Hepatic stellate cell (primary cell): ENCODE measurements around the gene YY1.
A peak's percentile ranks its signal among the peaks of the same experiment; 100 is the strongest.
"Not testable (repeated sequence)": the region's sequence is repeated elsewhere in the genome, so short reads cannot be mapped to it uniquely, and the experiment has no call there.

Experiments used
- DNase-seq: peaks from one replicate; pipeline ENCODE4 v3.0.0; 2011; ENCODE audit warnings: low spot score

The YY1 gene

DNA sequence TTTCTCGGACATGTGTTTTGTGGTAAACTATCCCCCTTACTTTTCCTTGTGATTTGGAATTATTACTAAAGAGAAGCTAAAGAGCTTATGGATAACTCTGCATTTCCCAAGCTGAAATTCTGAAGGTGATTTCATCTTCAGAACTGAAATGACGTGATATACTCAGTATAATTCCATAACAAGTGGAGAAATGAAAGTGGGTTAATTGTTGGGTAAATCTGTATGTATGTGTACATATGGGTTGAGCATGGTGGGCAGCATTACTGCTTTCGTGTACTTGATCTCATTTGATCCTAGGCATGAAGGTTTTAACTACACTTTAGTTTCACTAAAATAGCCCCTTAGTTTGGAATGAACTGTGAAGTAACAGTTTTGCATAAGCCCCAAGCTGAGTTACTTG lies 4.1 kb downstream of the YY1 start:
- DNase-seq = no peak

DNA sequence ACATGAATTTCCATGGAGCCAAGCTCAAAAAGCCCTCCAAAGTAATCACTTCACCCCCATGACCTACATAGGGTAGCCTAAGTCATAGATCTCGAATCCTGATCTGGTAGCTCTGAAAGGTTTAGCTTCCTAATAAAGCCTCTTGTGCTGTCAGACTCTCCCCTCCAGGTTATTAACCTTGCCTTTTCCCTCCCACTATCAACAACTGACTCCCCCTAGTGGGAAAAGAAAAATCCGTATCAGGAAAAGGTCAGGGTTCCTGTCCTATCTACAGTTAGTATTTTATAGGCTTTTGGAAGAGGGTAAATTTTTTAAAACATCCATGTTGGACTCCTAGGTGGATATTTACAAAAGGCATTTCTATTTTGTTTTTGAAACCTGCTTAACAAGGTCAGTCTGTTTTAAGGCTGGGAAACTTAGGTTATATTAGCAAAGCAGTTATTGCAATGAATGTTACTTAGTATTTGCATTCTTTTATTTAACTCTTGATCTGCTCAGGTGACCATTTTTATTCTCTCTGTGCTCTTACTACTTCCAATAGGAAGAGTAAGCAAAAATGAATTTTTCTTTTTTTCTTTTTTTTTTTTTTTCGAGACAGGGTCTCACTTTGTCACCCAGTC lies 8.0 kb downstream of the YY1 start:
- peak; percentile 46 for DNase-seq

DNA sequence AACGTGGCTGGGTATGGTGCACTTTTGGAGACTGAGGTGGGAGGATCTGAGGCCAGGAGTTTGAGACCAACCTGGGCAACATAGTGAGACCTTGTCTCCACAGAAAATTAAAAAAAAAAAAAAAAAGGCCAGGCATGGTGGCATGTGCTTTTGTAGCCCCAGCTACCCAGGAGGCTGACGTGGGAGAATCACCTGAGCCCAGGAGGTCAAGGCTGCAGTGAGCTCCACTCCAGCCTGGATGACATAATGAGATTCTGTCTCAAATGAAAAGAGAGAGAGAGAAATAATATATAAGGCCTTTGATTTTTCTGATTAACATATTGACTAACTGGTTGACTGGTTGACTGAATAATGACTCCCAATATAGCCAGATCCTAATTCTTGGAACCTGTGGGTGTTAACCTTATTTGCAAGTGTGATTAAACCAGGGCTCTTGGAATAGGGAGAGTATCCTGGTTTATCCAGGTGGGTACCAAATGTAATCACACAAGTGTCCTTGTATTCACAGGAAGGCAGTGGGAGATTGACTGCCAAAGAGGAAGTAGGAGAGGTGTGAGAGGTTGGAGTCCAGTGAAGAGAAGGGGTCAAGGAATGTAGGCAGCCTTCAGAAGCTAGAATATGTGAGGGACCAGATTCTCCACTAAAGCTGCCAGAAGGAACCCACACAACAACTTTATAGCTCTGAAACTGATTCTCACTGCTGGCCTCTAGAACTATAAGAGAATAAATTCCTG lies 12.0 kb downstream of the YY1 start:
- no peak for DNase-seq

DNA sequence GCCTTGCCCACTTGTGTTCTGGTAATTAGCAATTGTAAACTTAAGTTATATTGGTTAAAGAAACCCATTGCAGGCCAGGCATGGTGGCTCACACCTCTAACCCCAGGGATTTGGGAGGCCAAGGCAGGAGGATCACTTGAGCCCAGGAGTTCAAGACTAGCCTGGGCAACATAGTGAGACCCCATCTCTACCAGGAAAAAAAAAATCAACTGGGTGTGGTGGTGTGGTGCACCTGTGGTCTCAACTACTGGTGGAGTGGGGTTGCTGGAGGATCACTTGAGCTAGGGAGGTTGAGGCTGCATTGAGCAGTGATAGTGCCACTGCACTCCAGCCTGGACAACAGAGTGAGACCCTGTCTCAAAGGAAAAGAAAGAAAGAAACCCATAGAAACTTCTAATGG lies 13.7 kb downstream of the YY1 start:
- DNase-seq = no peak

DNA sequence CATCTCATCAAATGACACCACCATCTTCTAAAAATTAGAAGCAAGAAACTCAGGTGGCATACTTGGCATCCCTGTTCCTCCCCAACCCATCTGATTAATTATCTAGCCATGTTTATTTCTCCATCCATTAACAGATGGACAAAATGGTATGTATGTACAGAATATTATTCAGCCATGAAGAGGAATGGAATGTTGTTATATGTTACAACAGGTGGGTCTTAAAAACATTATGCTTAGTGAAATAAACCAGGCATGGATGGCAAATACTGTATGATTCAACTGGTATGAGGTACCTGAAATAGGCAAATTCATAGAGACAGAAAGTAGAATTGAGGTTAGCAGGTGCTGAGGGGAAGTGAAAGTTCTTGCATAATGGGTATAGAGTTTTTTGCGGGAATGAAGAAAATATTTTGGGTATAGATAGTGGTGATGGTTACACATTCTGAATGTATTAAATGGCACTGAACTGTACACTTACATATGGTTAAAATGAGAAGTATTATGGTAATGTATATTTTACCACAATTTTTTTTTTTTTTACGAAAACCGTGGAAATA lies 17.5 kb downstream of the YY1 start:
- DNase-seq = no peak

DNA sequence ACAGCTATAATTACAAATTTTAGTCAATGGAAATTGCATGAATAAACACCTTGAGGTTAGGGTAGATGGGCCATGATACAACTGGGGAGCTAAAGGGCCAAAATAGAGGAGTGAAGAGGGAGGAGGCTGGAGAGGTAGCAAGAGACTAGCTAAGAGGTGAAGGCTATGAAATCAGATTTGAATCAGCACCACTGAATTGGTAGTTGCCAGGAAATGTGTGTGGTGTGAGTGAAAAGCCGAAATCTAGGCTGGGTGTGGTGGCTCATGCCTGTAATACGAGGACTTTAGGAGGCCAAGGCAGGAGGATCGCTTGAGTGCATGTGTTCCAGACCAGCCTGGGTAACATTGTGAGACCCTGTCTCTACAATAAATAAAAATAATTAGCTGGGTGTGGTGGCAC lies 22.7 kb downstream of the YY1 start:
- no peak for DNase-seq

DNA sequence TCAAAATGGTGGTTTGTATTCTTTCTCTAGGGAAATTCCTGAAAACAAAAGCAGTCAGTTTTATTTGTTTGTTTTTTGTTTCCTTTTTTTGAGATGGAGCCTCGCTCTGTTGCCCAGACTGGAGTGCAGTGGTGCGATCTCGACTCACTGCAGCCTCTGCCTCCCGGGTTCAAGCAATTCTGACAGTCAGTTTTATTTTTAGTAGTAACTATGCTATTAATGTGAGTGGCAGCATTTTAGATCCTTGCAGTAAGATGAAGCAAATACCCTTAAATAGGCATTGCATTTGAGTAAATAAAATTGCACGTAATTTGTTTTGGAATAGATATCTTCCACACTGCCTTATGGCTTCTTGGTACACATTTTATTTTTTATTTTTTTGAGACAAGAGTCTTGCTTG lies 23.6 kb downstream of the YY1 start:
- no peak for DNase-seq

DNA sequence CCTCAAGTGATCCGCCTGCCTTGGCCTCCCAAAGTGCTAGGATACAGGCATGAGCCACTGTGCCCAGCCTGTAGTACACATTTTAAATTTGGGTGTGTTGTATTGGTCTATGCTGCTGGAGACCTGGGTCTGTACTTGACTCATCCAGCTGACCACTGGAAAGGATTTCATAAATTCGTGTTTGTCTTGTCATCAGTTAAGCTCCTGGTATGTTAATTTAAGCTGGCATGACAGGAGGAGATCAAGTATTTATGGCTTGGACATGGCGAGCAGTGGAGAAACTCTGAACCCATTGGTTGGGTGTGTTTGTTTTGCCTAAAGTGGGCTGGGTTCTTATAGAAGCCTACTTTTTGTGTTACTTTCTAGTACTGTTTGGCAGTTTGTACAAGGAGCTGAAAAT lies 24.2 kb downstream of the YY1 start:
- DNase-seq = peak; percentile 30

DNA sequence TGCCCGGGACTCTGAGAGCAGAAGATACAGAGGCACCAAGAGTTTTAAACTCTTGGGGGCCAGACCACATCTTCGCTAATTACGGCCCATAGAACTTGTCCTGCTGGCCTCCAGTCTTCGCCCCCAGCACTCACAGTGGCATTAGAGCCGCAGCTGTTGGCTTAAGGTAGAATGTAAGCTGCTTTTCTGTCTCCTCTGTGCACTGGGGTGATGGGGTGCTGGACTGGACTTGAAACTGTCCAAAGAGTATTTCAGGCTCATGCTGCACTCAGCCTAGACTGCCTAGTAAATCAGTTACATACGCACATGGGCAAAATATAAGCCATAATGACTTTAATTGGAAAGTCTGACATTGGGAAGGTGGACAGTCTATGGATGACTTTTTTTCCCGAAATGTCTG lies 29.0 kb downstream of the YY1 start:
- DNase-seq = no peak

DNA sequence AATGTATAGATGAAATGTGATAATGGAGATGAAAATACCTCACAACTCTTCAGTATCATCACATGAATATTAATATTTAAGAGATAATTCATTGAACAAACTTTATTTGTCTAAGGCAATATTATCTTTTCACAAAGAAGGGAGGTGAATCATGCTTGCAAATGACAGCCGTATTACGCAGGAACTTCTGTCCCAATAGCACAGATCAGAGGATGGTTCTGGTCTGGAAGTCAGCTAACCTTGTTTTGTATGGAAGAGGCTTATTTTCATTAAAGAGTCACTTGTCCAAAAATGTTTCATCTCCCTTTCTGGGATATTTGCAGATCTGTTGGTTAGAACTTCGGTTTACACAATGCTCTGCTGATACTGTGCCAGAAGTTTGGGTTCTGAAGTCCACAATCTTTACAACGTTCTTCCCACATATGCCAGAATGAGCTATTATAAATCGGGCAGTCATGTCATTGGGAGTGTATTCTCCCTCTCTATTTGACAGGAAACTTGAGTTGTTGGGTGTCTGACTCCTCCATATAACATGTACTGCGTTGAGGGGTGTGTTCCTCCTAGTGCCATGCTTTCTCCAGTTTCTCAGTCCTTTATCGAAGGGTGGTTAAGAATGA lies 29.8 kb downstream of the YY1 start:
- no peak for DNase-seq

DNA sequence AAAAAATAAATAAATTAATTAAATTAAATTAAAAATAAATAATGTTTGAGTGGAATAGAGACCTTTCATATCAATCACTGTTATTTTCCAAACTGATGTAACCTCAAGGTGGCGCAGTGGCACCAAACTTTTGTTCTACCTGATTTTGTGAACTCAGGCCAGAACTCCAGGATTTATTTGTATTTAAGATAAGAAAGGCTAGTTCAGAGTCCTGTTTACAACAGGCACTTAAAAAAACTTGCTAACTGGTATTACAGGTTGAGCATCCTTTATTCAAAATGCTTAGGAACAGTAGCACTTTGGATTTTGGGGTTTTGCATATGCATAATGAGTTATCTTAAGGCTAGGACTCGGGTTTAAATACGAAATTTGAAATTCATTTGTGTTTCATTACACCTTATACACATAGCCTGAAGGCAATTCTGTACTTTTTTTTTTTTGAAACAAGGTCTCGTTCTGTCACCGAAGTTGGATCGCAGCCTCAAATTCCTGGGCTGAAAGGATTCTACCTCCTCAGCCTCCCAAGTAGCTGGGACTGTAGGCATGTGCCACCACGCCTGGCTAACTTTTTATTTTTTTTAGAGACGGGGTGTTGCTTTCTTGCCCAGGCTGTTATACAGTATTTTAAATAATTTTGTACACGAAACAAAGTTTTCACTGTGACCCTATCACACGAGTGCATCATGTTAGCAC lies 32.4 kb downstream of the YY1 start:
- DNase-seq = no peak

DNA sequence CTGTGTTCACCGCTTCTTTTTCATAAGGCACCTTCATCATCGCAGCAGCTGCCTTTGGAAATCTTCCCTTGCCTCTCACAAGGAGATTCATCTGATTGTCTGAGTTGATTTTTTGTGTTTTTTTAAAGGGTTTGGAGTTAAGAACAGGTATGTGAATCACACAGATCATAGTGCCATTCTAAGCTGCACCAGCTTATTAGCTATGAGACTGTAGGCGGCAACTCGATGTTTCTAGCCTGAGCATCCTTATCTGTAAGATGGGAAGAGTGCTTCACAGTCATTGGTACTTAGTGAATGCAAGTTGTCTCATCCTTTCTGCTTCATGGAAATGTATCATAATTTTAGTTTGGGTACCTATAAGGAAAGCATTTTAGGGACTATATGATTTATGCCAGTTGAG lies 35.3 kb downstream of the YY1 start:
- no peak for DNase-seq

DNA sequence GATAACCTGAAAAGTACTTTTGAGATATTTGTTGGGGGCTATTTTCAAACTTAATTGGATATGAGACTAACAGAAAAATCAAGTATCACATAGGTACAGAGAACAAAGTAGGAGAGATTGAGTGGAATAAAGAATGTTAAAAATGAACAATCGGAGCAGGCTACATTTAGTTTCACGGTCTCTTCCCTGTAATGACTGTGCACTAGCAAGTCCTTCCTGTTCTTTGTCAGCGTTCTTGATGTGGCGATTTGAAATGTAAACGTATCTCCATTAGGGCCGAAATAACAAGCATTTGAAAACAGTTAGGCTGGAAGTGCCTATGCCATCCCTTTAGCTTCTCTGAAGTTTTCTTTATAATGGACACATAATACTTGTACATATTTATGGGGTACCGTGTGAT lies 36.3 kb downstream of the YY1 start:
- no peak for DNase-seq

DNA sequence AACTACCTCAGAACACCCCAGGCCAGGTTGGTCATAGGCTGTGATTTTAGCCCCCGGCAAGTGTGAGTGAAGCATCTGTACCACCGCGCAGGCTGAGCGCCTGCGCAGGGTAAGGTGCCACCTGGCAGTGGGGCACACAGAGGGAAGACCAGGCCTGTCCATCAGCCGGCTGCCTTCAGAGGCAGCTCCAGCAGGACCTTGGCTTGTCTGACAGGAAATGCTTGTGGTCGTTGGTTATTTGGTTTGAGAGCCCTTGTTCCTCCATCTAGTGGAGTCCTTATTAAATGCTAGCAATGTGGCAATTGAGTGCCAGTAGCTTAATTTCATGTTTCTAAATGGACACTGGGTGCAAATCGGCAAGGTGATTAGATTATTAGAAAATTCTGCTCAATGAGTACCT lies 39.8 kb downstream of the YY1 start:
- peak; percentile 86 for DNase-seq

DNA sequence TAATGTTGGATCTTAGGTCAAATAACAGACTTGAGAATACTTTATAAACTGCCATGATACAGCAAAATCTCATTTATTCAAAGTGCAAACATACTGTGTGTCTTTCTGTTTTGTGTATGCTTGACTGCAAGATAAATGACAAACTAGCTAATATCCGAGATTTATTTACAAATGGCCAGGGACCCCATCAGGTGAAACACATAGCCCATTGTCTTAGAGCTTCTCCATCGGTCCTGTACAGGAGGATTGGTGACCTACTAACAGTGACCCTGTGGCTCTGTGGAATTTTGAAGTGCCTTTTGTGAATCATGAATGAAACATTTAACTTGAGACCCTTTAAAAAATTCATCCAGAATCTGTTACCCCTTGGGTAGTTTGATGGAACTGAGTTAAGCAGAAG lies 40.2 kb downstream of the YY1 start:
- no peak for DNase-seq

DNA sequence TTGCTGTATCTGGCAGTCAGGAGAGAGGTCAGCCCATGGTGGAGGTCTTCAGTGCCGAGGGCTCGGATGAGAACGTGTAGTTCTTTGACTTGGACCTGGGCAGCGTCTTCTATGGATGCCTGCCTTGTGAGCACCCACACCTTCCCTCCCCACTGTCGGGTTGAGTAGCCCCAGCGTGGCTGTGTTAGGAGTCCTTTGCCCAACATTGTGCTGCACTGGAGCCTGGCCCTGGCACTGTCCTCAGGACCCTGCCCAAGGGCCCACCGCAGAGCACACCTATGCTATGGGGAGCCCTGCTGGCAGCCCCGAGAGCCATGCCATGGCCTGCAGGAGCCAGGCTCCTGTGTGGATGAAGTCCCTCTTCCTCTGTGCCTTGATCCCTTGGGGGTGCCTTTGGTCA lies 40.6 kb downstream of the YY1 start:
- DNase-seq = no peak

DNA sequence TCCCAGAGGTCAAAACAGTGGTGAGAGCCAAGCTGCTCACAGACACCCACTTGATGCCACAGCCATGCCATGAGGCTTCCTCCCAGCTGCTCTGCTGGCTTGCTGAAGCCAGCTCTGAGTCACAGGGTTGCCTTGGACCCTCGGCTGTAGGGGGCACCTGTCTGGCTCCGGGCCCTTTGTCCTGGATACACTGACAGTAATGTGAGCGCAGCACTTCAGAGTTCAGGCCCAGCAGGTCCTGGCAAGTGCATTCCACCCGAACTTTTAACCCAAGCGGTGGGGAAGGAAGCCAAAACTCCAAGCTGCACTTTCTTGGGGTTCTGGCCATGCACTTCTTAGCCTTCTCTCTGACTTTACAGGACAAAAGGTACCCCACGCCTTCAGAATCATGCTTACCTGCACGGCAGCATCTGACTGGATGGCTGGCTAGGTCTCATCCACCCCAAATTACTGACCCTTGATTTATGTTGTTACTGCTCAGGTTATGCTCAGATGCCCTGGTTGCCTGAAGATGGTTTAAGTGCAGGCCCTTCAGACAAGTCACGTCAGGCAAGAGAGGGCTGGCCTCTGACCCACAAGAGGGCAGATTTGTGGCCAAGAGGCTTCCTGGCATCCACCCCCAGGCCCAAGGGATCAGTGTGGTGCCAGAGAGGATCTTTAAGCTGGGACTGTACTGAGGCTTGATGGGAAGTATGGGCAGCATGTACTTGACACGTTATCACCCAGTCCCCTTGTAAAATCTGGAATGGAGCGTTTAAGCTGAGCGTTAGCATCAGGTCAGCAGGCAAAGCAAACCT lies 42.5 kb downstream of the YY1 start:
- DNase-seq = no peak

DNA sequence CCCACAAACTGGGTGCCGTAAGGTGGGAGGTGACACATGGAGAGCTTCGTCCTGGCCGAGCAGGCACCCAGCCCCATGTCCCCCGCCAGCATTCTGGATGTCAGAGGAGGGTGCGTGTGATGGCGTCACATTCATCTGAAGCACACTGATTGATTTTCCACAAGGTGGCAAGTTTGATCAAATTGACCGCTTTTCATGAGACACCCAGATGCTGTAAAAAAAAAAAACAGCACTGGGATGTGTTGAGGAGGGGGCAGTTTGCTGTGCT lies 43.1 kb downstream of the YY1 start:
- DNase-seq = no peak

DNA sequence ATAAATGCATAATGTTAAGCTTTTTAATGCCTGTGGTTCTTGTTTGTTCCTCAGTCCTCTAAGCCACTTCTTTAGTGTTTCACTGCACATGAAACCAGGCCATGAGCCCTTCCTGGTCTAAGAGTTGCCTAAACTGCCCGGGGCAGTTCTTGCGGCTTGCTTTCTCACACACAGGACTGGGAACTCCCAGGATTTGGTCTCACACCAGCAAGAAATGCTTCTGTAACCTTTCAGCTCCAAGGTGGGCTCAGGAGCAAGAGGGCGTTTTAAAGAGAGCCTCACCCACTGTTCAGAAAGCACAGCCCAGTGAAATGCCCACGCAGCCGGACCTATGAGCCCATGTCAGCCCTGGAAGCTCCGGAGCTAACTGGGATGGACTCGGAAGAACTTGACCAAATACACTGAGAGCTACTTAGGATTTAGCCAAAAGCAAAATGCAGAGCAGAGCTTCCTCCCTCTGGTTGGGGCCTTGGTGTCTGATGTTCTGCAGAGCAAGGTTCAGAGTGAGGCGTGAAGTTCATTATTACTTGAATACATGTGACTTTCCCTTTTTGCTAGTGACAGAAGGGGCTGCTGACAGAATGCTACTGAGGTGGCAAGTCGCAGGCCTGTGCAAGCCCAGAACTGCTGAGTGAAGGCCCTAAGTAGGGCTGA lies 43.9 kb downstream of the YY1 start:
- no peak for DNase-seq

DNA sequence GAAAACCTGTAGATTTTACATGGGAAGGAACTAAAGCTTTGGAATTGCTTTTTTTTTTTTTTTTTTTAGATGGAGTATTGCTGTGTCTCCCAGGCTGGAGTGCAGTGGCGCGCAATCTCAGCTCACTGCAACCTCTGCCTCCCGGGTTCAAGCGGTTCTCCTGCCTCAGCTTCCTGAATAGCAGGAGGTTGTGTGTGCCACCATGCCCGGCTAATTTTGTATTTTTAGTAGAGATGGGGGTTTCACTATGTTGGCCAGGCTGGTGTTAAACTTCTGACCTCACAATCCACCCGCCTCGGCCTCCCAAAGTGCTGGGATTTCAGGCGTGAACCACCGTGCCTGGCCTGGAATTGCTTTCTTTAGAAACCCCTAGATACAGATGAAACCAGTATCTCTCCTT lies 44.5 kb downstream of the YY1 start:
- DNase-seq = not testable (repeated sequence)

DNA sequence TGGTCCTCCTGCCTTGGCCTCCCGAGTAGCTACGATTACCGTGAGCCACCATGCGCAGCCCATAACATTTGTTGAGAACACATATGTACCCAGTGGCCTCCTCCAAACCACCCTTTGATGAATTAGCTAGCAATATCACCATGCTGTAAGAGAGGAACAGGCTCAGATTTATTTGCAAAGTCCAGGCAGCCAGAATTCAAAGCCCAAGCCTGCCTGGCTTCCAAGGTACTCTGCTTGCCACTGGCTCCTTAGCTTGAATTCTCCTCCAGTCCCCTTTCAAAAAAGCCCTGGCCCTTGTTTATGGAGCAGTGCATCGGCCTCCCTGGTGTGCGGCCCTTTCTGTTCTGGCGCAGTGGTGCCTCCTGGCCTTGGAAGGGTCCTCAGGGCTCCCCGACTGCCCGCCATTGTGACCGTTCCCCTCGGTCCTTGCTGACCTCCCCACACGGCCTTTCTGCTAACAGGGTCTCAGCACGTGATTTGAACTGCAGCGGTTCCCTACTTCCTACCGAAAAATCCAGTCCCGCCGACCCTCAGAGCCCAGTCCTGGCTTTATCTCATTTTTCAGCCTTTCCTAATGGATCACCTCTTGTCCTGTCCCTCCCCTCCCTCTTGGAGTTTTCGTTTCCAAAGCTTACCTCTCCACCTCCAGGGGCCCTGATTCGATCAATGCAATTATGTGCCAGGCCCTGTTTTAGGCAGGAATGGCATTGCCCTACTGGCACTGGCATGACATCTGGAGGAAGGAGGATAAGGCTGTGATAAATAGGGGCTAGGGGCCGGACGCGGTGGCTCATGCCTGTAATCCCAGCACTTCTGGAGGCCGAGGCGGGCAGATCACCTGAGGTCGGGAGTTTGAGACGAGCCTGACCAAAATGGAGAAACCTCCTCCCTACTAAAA lies 45.3 kb downstream of the YY1 start:
- DNase-seq = no peak
